PC-3 (cell line): Measurements from ENCODE around the gene LIPT2.

Experiments used
- CTCF ChIP-seq: fragments of 300-600 bp; sonication (generic); conservative IDR thresholded peaks from 2 replicates; pipeline ENCODE4 v1.5.1; 2017; ENCODE audit warnings: antibody characterized with exemption, low read depth, mild to moderate bottlenecking, low read length
- EZH2phosphoT487 ChIP-seq: fragments of 300-600 bp; sonication (generic); IDR thresholded peaks from 2 replicates; pipeline ENCODE4 v1.6.1; 2018; ENCODE audit warnings: mild to moderate bottlenecking, antibody characterized with exemption, low read length, borderline replicate concordance

- no peak for TF ChIP-seq CTCF
- no peak for TF ChIP-seq EZH2phosphoT487
Measured at GRCh38 chr11:74463216-74463615, 30.3 kb downstream of the LIPT2 start.
